Measurements from ENCODE around the gene SLC12A2. TPM values are rescaled to one million over a fixed set of nuclear protein-coding genes. Genes with fewer than 3 reads are reported as not detected.

Gene SLC12A2
- total and polyA plus RNA-seq, 9 of the 15 experiments (the other 6 are each of a cell fraction or from before 2014, with no cell fraction given) = 5.1 to 20.3 (median 12.6) TPM

- Histone ChIP-seq H3K9ac (ENCODE audit: insufficient read depth in 1 of 2, low read depth in 2 of 2, low read length in 2 of 2) (no peak overlapping the region), H2AFZ (ENCODE audit: low read depth, low read length) (no peak overlapping the region), H3K4me1 (replicated peaks in 1 of 2; ENCODE audit: control insufficient read depth in 2 of 2, insufficient read depth in 2 of 2, low read length in 2 of 2) (peaks cover 6 to 14% of the 10 kb centered on the region in 2 experiments), H3K9me3 (replicated peaks; ENCODE audit: control insufficient read depth, insufficient read depth, low read depth, low read length) (no peaks in the 10 kb centered on the region), H3K27ac (ENCODE audit: extremely low read depth, low read depth, low read length) (no peak overlapping the region), H3K4me3 (no peak overlapping the region), H3K9me1 (ENCODE audit: control insufficient read depth, insufficient read depth, low read length) (no peaks in the 10 kb centered on the region), H3K4me2 (ENCODE audit: insufficient read depth, low read length) (no peak overlapping the region), H3K79me2 (ENCODE audit: control insufficient read depth, insufficient read depth, low read length) (no peaks in the 10 kb centered on the region), H3K27me3 (ENCODE audit: control insufficient read depth in 2 of 2, insufficient read depth in 2 of 2, low read length in 2 of 2) (no peaks in the 10 kb centered on the region), H4K20me1 (replicated peaks; ENCODE audit: control insufficient read depth, insufficient read depth, low read length) (no peaks in the 10 kb centered on the region), H3K36me3 (ENCODE audit: control insufficient read depth, insufficient read depth, low read length) (no peaks in the 10 kb centered on the region)
- ChIA-PET POLR2A (no interaction called here), CTCF (ENCODE audit: low intra/inter-chr PET ratio) (interaction anchor here (1.6 kb wide), 1 partner anchor 324 kb away, joined by 3 read pairs; no protein-coding TSS in a partner anchor)
- FAIRE-seq (no peak), DNase-seq (ENCODE audit: extremely low read depth in 1 of 4, low spot score in 3 of 4) (no peak), ATAC-seq (no peak)
- intact Hi-C loops (cut with micrococcal nuclease) = loop anchor here (5.0 to 10.0 kb wide), 2 partner anchors 117 to 295 kb away; partner anchors contain the start of gene SLC12A2
- in situ Hi-C loops (cut with MboI) = loop anchor here (5.0 to 25.0 kb wide), 4 partner anchors 325 to 938 kb away; no protein-coding TSS in a partner anchor
- TF ChIP-seq ZBTB43 (CRISPR knock-in tag; IDR thresholded peaks at IDR 0.05) (no peak), GTF2A2 (tag; IDR thresholded peaks at IDR 0.05) (no peak), EWSR1 (IDR thresholded peaks at IDR 0.05; ENCODE audit: borderline replicate concordance, low read depth, partially characterized antibody) (no peak)
- no TSS peak for BruUV-seq (replicated peaks)
These were observed 116.0 kb downstream of the SLC12A2 start for GRCh38 chr5:128199611-128200010.
